ENCODE data around the gene MMAB. TPM values are rescaled to one million over a fixed set of nuclear protein-coding genes. Genes with fewer than 3 reads are reported as not detected.

The MMAB gene
- total RNA-seq, 1 experiment from 2014 or later = 24.3 TPM

GRCh38 chr12:109571773-109572505 lies 1.4 kb downstream of the MMAB start:
- no peak overlapping the region for H4K8ac ChIP-seq (replicated peaks; ENCODE audit: insufficient read length, low read depth, low read length)
- Mint-ChIP-seq H3K4me3 (no peak overlapping the region), H3K36me3 (ENCODE audit: insufficient read depth in 1 of 3, low read depth in 3 of 3) (peaks cover 3 to 44% (median 27%) of the 10 kb centered on the region in 3 experiments; a peak in 5 of 7 replicates), H3K4me1 (peaks cover 14 to 18% of the 10 kb centered on the region in 2 experiments), H3K27me3 (ENCODE audit: low read depth) (no peaks in the 10 kb centered on the region), H3K27ac (peak overlapping the region in 2 of 3 experiments; percentile 8 to 44; a peak in 2 of 7 replicates), H3K9me3 (no peaks in the 10 kb centered on the region)
- no peak overlapping the region for H2BK120ac ChIP-seq (ENCODE audit: low read depth, low read length, poor library complexity, severe bottlenecking)
- H4K5ac ChIP-seq (ENCODE audit: insufficient read length, low read depth, low read length) = no peak overlapping the region
- no peak overlapping the region for H3K27ac ChIP-seq (ENCODE audit: insufficient read length, low read depth, low read length)
- no peak overlapping the region for H2BK15ac ChIP-seq (ENCODE audit: low read depth, low read length)
- no peak overlapping the region for H3K4me2 ChIP-seq (ENCODE audit: insufficient read depth, insufficient read length, low read length)
- H3K9me3 ChIP-seq (ENCODE audit: control insufficient read depth, low read depth, low read length) = no peaks in the 10 kb centered on the region
- peaks cover 6% of the 10 kb centered on the region; the same call in 1 of the 2 replicates for H3K4me1 ChIP-seq (ENCODE audit: insufficient read depth, low read length)
- DNase-seq = no peak
- H4K20me1 ChIP-seq (ENCODE audit: control insufficient read depth, insufficient read depth, insufficient read length) = no peaks in the 10 kb centered on the region
- no peak overlapping the region for H4K91ac ChIP-seq (ENCODE audit: insufficient read length, low read depth, low read length)
- H3K18ac ChIP-seq (ENCODE audit: insufficient read length, low read depth, low read length) = no peak overlapping the region
- H3K27me3 ChIP-seq (ENCODE audit: insufficient read depth, low read length) = no peaks in the 10 kb centered on the region
- no peaks in the 10 kb centered on the region for H3K23me2 ChIP-seq (ENCODE audit: insufficient read length, low read depth, low read length, poor library complexity, severe bottlenecking)
- no peak overlapping the region for H2BK5ac ChIP-seq (ENCODE audit: insufficient read length, low read length)
- H3K4ac ChIP-seq (ENCODE audit: low read depth, low read length) = no peak overlapping the region
- H2AFZ ChIP-seq (ENCODE audit: low read length) = no peak overlapping the region
- no peak overlapping the region for H2BK12ac ChIP-seq (ENCODE audit: insufficient read length, low read depth, low read length)
- H3T11ph ChIP-seq (ENCODE audit: low read length) = no peak overlapping the region
- no peak for TF ChIP-seq CTCF (conservative IDR thresholded peaks at IDR 0.05)
- H3K14ac ChIP-seq (ENCODE audit: insufficient read depth, low read length) = no peak overlapping the region
- no peak overlapping the region for H2BK20ac ChIP-seq (ENCODE audit: low read depth, low read length, poor library complexity, severe bottlenecking)
- no peak overlapping the region for H2AK5ac ChIP-seq (ENCODE audit: insufficient read length, low read length)
- no peaks in the 10 kb centered on the region for H3K79me1 ChIP-seq (ENCODE audit: insufficient read depth, low read depth, low read length, poor library complexity, severe bottlenecking)
- H3K79me2 ChIP-seq (ENCODE audit: insufficient read depth, low read length) = no peaks in the 10 kb centered on the region; the same call in 1 of the 2 replicates
- no CpG with 5 or more reads among the region's 5 CpGs for WGBS (ENCODE audit: extremely low coverage, insufficient read length, low lambda C conversion rate)
- H3K56ac ChIP-seq (ENCODE audit: insufficient read length, low read depth, low read length) = no peak overlapping the region
- no peak overlapping the region for H3K9ac ChIP-seq (ENCODE audit: extremely low read depth, insufficient read length, low read length)
- H3K23ac ChIP-seq (ENCODE audit: insufficient read length, low read depth, low read length) = no peak overlapping the region
